Measurements from ENCODE around the gene B4GALT2. TPM values are rescaled to one million over a fixed set of nuclear protein-coding genes. Genes with fewer than 3 reads are reported as not detected.

Gene B4GALT2
- total RNA-seq, 1 donor from 2014 or later: 84.0 TPM

DNA sequence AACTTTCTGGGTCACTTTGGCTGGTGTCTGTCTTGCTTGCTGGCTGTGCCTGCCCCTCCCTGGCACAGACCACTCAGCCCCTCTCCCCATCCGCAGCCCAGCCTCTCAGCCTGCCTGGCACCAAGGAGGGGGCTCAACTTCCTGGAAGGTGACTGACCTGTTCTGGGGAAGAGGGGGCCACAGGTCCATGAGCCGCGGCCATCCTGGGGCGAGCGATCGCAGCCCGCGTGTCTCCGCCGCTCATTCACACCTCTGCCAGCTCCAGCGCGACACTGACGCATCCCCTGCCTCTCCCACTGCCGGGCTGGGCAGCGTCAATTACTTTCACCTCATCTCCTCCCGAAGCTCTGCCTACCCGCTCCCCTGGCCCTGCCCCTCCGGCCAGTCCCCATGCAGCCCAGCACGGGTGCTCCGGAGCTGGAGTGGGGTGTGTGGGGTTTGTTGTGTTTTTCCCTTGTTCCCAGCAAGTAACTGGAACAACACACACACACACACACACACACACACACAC lies 37.9 kb downstream of the B4GALT2 start:
- Histone ChIP-seq H3K27me3 (ENCODE audit: control insufficient read depth, insufficient read depth, low read length) (no peaks in the 10 kb centered on the region), H3K36me3 (ENCODE audit: control insufficient read depth, insufficient read depth, low read length) (peaks cover 14% of the 10 kb centered on the region), H3K4me3 (ENCODE audit: low read depth, low read length) (no peak overlapping the region)
- DNase-seq (ENCODE audit: low read depth): no peak
- no peak for FAIRE-seq
- TF ChIP-seq, protein P1, sequence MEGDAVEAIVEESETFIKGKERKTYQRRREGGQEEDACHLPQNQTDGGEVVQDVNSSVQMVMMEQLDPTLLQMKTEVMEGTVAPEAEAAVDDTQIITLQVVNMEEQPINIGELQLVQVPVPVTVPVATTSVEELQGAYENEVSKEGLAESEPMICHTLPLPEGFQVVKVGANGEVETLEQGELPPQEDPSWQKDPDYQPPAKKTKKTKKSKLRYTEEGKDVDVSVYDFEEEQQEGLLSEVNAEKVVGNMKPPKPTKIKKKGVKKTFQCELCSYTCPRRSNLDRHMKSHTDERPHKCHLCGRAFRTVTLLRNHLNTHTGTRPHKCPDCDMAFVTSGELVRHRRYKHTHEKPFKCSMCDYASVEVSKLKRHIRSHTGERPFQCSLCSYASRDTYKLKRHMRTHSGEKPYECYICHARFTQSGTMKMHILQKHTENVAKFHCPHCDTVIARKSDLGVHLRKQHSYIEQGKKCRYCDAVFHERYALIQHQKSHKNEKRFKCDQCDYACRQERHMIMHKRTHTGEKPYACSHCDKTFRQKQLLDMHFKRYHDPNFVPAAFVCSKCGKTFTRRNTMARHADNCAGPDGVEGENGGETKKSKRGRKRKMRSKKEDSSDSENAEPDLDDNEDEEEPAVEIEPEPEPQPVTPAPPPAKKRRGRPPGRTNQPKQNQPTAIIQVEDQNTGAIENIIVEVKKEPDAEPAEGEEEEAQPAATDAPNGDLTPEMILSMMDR (IDR thresholded peaks at IDR 0.05; ENCODE audit: insufficient read depth, low read length, severe bottlenecking): no peak

DNA sequence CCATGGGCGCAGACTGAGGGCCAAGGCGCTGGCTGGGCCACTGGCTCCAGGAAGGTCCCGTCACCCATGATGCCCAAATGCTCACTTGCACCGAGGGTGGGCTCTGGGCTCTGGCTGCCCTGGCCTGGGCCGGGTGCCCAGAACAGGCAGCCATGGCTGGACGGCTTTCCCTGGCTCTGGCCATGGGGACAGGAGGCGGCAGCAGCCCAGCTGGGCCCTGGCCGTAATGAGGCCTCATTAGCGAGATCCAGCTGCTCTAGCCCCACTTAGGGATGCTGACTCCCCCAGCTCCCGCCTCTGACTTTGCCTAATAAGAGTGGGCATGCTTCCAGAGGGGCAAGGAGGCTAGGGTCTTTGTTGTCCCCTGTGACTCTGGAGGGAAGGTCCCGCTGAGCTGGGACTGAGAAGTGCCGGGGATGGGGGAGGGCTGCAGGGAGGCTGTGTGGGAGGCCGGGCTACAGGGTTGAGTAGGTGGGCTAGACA lies 40.5 kb downstream of the B4GALT2 start:
- Histone ChIP-seq H3K27me3 (ENCODE audit: control insufficient read depth, insufficient read depth, low read length) (no peaks in the 10 kb centered on the region), H3K36me3 (ENCODE audit: control insufficient read depth, insufficient read depth, low read length) (peaks cover 29% of the 10 kb centered on the region), H3K4me3 (ENCODE audit: low read depth, low read length) (no peak overlapping the region)
- TF ChIP-seq, protein P1 (IDR thresholded peaks at IDR 0.05; ENCODE audit: insufficient read depth, low read length, severe bottlenecking): no peak
- FAIRE-seq (no peak), DNase-seq (ENCODE audit: low read depth) (no peak)

DNA sequence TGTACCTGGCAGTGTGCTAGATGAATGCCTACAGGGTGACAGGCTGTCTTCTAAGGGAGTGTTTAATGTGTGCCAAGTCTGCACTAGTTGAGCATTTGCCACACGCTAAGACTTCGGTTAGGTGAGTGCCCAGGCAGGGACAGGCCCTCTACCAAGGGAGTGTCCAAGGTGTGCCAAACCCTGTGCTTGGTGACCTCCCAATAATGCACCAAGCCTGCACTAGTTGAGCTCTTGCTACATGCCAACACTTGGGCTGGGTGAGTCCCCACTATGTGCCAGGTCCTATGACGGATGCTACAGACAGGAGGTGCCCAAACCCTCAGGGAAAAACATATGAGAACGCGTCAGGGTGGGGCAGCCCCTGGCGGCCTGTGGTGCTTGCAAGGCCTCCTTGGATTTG lies 41.5 kb downstream of the B4GALT2 start:
- peak; percentile 62 for FAIRE-seq
- DNase-seq (ENCODE audit: low read depth): no peak
- Histone ChIP-seq H3K27me3 (ENCODE audit: control insufficient read depth, insufficient read depth, low read length) (no peaks in the 10 kb centered on the region), H3K36me3 (ENCODE audit: control insufficient read depth, insufficient read depth, low read length) (peaks cover 29% of the 10 kb centered on the region), H3K4me3 (ENCODE audit: low read depth, low read length) (no peak overlapping the region)
- TF ChIP-seq, protein P1 (IDR thresholded peaks at IDR 0.05; ENCODE audit: insufficient read depth, low read length, severe bottlenecking): no peak

DNA sequence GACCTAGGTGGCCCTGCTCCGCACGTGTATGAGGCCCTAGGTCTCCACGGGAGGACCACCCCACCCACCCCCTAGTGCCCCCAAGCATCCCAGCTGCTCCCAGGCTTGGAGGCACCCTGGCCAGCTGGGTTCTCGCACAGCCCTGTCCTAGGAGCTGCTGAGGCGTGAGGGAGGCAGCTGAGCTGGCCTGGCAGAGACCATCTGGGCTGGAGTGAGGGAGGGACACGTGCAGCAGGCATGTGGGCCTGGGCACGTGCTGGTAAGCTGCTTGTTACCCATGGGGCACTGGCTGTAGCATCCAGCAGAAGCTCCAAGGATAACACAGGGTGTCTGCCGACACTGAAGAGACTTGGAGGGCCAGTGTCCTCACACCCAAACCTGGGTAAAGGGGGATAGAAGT lies 42.1 kb downstream of the B4GALT2 start:
- Histone ChIP-seq H3K4me3 (ENCODE audit: low read depth, low read length) (no peak overlapping the region), H3K27me3 (ENCODE audit: control insufficient read depth, insufficient read depth, low read length) (no peaks in the 10 kb centered on the region), H3K36me3 (ENCODE audit: control insufficient read depth, insufficient read depth, low read length) (peaks cover 30% of the 10 kb centered on the region)
- TF ChIP-seq, protein P1 (IDR thresholded peaks at IDR 0.05; ENCODE audit: insufficient read depth, low read length, severe bottlenecking): no peak
- no peak for DNase-seq (ENCODE audit: low read depth)
- peak; percentile 82 for FAIRE-seq

DNA sequence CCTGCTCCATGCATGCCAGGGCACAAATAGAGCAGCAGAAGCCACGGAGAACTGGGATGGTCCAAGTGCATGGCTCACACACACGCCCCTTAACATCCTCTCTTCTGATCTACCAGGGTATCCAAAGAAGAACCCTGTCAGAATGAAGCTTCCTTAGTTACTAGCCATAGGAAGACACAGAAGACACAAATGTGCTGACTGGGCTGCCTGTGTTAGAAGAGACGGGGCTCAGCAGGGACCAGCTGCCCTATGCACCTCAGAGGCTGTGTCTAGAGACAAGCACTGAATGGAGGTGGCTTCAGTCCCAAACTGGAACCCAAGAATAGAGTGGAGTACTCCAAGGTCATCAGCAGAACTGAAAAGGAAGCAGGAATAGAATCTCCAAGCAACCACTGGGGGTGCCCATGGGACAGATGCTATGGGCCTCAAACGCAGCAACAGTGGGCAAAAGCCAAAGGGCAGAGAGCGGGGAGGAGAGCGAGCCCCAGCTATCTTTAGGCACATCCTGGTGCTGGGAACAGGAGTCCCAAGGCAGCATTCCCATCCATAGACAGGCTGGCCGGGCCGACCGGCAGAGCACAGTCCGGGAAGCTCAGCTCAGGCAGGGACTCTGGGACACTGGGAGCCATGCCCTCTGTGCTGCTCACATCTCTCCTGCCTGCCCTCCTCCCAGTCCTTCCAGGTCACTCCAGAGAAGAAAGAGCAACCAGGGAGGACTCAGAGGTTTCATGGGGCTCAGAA lies 42.7 kb downstream of the B4GALT2 start:
- Histone ChIP-seq H3K36me3 (ENCODE audit: control insufficient read depth, insufficient read depth, low read length) (peaks cover 30% of the 10 kb centered on the region), H3K4me3 (ENCODE audit: low read depth, low read length) (no peak overlapping the region), H3K27me3 (ENCODE audit: control insufficient read depth, insufficient read depth, low read length) (no peaks in the 10 kb centered on the region)
- TF ChIP-seq, protein P1 (IDR thresholded peaks at IDR 0.05; ENCODE audit: insufficient read depth, low read length, severe bottlenecking): no peak
- DNase-seq (ENCODE audit: low read depth) (no peak), FAIRE-seq (peak; percentile 7)
